Activated CD8-positive, alpha-beta T cell treated with anti-CD3 and anti-CD28 coated beads for 36 hours (primary cell): Measurements from ENCODE around the gene ADGRV1. TPM values are rescaled to one million over a fixed set of nuclear protein-coding genes. Genes with fewer than 3 reads are reported as not detected.
"Not testable (repeated sequence)": the region's sequence is repeated elsewhere in the genome, so short reads cannot be mapped to it uniquely, and the experiment has no call there.

ENCODE experiments used
- ATAC-seq: fragments of 200-7000 bp; cut with Tn5 transposase; one replicate; pipeline ENCODE4 v1.10.0; 2021; ENCODE audit warnings: mild to moderate bottlenecking, moderate library complexity
- CTCF ChIA-PET: fragments of 350-600 bp; sonication (Branson Sonifier 250); formaldehyde crosslinking; loops from one replicate; lab custom pipeline; 2021; ENCODE audit warnings: antibody characterized with exemption; lab: Charles Lee
- POLR2A ChIA-PET: fragments of 350-600 bp; sonication (Branson Sonifier 250); formaldehyde crosslinking; loops from one replicate; lab custom pipeline; 2021; ENCODE audit warnings: antibody characterized with exemption; lab: Charles Lee
- DNase-seq: peaks from one replicate; pipeline ENCODE4 v3.0.0-alpha.2; 2020
- H3K27ac Mint-ChIP-seq: one replicate; pipeline ENCODE4 v1.8.0; 2021; ENCODE audit warnings: mild to moderate bottlenecking, mixed read lengths
- H3K27me3 Mint-ChIP-seq: one replicate; pipeline ENCODE4 v1.8.0; 2021; ENCODE audit warnings: mixed read lengths
- H3K36me3 Mint-ChIP-seq: one replicate; pipeline ENCODE4 v1.8.0; 2021; ENCODE audit warnings: low read depth, mixed read lengths
- H3K4me1 Mint-ChIP-seq: one replicate; pipeline ENCODE4 v1.8.0; 2021; ENCODE audit warnings: low read depth, mixed read lengths
- H3K4me3 Mint-ChIP-seq: one replicate; pipeline ENCODE4 v1.8.0; 2021; ENCODE audit warnings: mild to moderate bottlenecking, moderate library complexity, mixed read lengths
- H3K9me3 Mint-ChIP-seq: one replicate; pipeline ENCODE4 v1.8.0; 2021; ENCODE audit warnings: mixed read lengths
- CTCF ChIP-seq: fragments of 200-600 bp; IDR thresholded peaks from one replicate; pipeline ENCODE4 v1.8.0; 2022; ENCODE audit warnings: antibody characterized with exemption, mild to moderate bottlenecking
- intact Hi-C: fragments of 100-400 bp; cut with micrococcal nuclease; formaldehyde crosslinking; loops from one replicate; pipeline ENCODE4 v1.10.0; 2022
- total RNA-seq, 2 experiments: library from RNA; stranded (reverse); gene quantifications; one replicate each; pipeline ENCODE4 v1.2.3, GENCODE V29; 2021

Gene ADGRV1
- total RNA-seq, 2 experiments from 2014 or later, result 0.18 TPM; not detected in 1

DNA sequence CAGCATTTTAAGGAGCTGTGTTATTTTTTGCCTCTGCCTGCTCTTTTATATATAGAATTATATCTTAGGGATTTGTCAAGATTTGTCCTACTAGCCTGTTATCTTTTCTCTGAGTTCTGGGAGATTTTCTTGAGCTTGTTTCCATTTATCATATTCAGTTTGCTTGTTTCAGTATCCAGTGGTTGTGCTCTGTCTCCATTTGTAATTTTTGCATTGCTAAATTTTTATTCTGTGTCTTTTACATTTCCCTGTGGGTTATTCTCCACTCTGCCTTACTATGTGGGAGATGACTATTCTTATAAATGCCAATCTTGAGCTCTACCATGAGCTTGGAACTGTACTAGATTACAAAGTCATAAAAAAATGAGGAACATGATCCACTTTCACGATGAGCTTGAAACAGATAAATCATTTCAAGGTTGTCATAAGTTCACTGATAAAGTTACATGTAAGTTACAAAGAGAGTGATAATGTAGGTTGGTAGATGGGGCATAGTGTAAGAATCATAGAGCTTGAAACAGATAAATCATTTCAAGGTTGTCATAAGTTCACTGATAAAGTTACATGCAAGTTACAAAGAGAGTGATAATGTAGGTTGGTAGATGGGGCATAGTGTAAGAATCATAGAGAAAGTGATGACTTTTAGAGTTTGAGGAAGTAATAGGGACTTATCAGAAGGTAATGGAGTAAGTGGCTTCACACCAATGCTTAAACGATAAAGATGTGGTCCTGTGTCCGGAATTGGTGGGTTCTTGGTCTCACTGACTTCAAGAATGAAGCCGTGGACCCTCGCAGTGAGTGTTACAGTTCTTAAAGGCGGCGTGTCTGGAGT is 287.3 kb downstream of the ADGRV1 start:
- intact Hi-C loops, result no loop called here
- Mint-ChIP-seq H3K4me1 (peaks cover 7% of the 10 kb centered on the region), H3K36me3 (no peaks in the 10 kb centered on the region), H3K27me3 (peaks cover 13% of the 10 kb centered on the region), H3K9me3 (peaks cover 5% of the 10 kb centered on the region), H3K4me3 (no peak overlapping the region), H3K27ac (no peak overlapping the region)
- ChIA-PET CTCF (interaction anchor here (1.4 kb wide), 1 partner anchor 19 kb away, joined by 3 read pairs; no protein-coding TSS in a partner anchor), POLR2A (no interaction called here)
- no peak for DNase-seq
- TF ChIP-seq CTCF, result no peak
- ATAC-seq, result no peak

- H3K4me1 Mint-ChIP-seq, H3K9me3 Mint-ChIP-seq, DNase-seq, POLR2A ChIA-PET, H3K4me3 Mint-ChIP-seq, ATAC-seq, H3K36me3 Mint-ChIP-seq, intact Hi-C loops, H3K27ac Mint-ChIP-seq: not testable (repeated sequence)
- peaks cover 16% of the 10 kb centered on the region for H3K27me3 Mint-ChIP-seq
- CTCF ChIA-PET, result interaction anchor here (0.7 to 1.2 kb wide), 2 partner anchors 192 to 212 kb away, joined by 3 read pairs; no protein-coding TSS in a partner anchor
These were observed 289.0 kb downstream of the ADGRV1 start for GRCh38 chr5:90847606-90848005.

GRCh38 chr5:90849939-90850338 is 291.3 kb downstream of the ADGRV1 start:
- no peaks in the 10 kb centered on the region for H3K36me3 Mint-ChIP-seq

DNA sequence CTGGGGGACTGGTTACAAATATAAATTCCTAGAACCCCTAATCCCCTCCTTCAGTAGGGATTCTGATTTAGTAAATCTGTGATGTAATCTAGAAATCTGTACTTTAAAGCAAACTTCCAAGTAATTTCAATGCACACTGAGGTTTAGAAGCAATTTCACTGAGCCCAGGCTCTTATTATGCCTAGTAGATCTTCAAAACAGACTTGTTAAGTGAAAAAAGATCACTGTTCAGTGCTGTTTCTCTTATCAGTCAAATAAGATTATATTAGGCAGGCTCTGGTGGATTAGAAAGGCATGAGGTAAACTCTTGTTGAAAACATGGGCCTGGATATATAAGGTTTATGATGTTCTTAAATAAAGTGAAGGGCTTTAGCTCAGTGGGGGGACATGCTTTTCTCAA is 293.9 kb downstream of the ADGRV1 start:
- TF ChIP-seq CTCF, result no peak
- Mint-ChIP-seq H3K4me3 (no peak overlapping the region), H3K4me1 (no peaks in the 10 kb centered on the region), H3K9me3 (no peaks in the 10 kb centered on the region), H3K27me3 (peaks cover 3% of the 10 kb centered on the region), H3K27ac (no peak overlapping the region), H3K36me3 (no peaks in the 10 kb centered on the region)
- ATAC-seq (no peak), DNase-seq (no peak)
- POLR2A ChIA-PET, result interaction anchor here (1.4 kb wide), 1 partner anchor 9 kb away, joined by 4 read pairs; no protein-coding TSS in a partner anchor
- CTCF ChIA-PET, result interaction anchor here (0.8 kb wide), 1 partner anchor 15 kb away, joined by 3 read pairs; no protein-coding TSS in a partner anchor
- intact Hi-C loops, result no loop called here

More at GRCh38 chr5:90849939-90850338, 291.3 kb downstream of the ADGRV1 start:
- no peak overlapping the region for H3K4me3 Mint-ChIP-seq
- ChIA-PET CTCF (interaction anchor here (1.0 kb wide), 1 partner anchor 82 kb away, joined by 3 read pairs; no protein-coding TSS in a partner anchor), POLR2A (no interaction called here)
- intact Hi-C loops, result no loop called here
- DNase-seq (no peak), ATAC-seq (no peak)
- no peak for TF ChIP-seq CTCF
- no peaks in the 10 kb centered on the region for H3K4me1 Mint-ChIP-seq
- peaks cover 5% of the 10 kb centered on the region for H3K9me3 Mint-ChIP-seq
- H3K27ac Mint-ChIP-seq, result no peak overlapping the region
- peaks cover 12% of the 10 kb centered on the region for H3K27me3 Mint-ChIP-seq

GRCh38 chr5:90853750-90854149 is 295.2 kb downstream of the ADGRV1 start:
- no peak overlapping the region for H3K4me3 Mint-ChIP-seq
- ATAC-seq (no peak), DNase-seq (no peak)
- ChIA-PET POLR2A (no interaction called here), CTCF (no interaction called here)
- intact Hi-C loops, result no loop called here
- H3K4me1 Mint-ChIP-seq, result no peaks in the 10 kb centered on the region
- H3K27me3 Mint-ChIP-seq, result peaks cover 3% of the 10 kb centered on the region
- H3K9me3 Mint-ChIP-seq, result no peaks in the 10 kb centered on the region
- H3K27ac Mint-ChIP-seq, result no peak overlapping the region
- H3K36me3 Mint-ChIP-seq, result no peaks in the 10 kb centered on the region
- no peak for TF ChIP-seq CTCF
